Measurements from ENCODE around the gene GOLPH3. TPM values are rescaled to one million over a fixed set of nuclear protein-coding genes. Genes with fewer than 3 reads are reported as not detected.

GOLPH3 gene
- total and polyA plus RNA-seq, 2 of the 8 experiments (the other 6 are each of a cell fraction or from before 2014, with no cell fraction given), result 53.7 to 93.6 TPM

DNA sequence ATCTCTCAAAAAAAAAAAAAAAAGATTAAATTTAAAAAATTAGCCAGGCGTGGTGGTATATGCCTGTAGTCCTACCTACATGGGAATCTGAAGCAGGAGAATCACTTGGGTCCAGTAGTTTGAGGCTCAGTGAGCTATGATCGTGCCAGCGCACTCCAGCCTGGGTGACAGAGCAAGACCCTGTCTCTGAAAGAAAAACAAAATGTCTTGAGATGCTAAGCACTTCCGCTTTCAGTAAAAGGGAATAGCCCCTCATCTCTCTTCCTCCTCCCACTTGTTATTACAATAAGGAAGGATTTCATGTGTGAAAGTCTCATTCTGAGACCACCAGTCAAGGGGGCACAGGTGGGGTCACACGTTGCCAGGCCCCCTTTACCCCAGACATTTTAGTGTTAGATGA, 79.4 kb downstream of the GOLPH3 start:
- 78% methylated on average over 5 of the region's 5 CpGs; no CpG with 5 or more reads in 1 of the 2 experiments for WGBS, 2 experiments (ENCODE audit: extremely low coverage in 1 of 2, insufficient coverage in 1 of 2, insufficient read length in 1 of 2, insufficient replicate concordance in 2 of 2, low coverage in 1 of 2, low lambda C conversion rate in 2 of 2, missing lambda C conversion rate in 1 of 2)
- H3K4me1 ChIP-seq (replicated peaks in 1 of 4; ENCODE audit: control insufficient read depth in 3 of 4, insufficient read depth in 4 of 4, low read length in 3 of 4), result peaks cover 0 to 2% (median 0%) of the 10 kb centered on the region in 4 experiments; a peak in 1 of 7 replicates
- H3K9ac ChIP-seq (replicated peaks in 1 of 4; ENCODE audit: extremely low read depth in 1 of 4, low read depth in 3 of 4, low read length in 3 of 4), result no peak overlapping the region
- no peak overlapping the region for H3K18ac ChIP-seq (ENCODE audit: extremely low read depth, low read length)
- no peak overlapping the region for H4K91ac ChIP-seq (replicated peaks; ENCODE audit: insufficient read length, low read length)
- no peaks in the 10 kb centered on the region for H3K9me3 ChIP-seq (ENCODE audit: insufficient read depth in 2 of 2, low read depth in 1 of 2, low read length in 1 of 2)
- H4K8ac ChIP-seq (ENCODE audit: extremely low read depth, insufficient read depth, low read length), result no peak overlapping the region
- H3K4me3 ChIP-seq (ENCODE audit: extremely low read depth in 1 of 4, insufficient read depth in 2 of 4, low read depth in 3 of 4, low read length in 4 of 4), result no peak overlapping the region
- no peak overlapping the region for H2AK5ac ChIP-seq (ENCODE audit: low read depth, low read length)
- DNase-seq (ENCODE audit: low read depth in 1 of 2, low spot score in 2 of 2) (no peak), FAIRE-seq (no peak)
- H3K27ac ChIP-seq (ENCODE audit: low read depth, low read length), result no peak overlapping the region
- no peak overlapping the region for H3K14ac ChIP-seq (ENCODE audit: insufficient read length)
- H3K27me3 ChIP-seq (replicated peaks in 1 of 4; ENCODE audit: control insufficient read depth in 3 of 4, extremely low read depth in 1 of 4, insufficient read depth in 3 of 4, low read length in 3 of 4), result no peaks in the 10 kb centered on the region
- no peak overlapping the region for H3K23ac ChIP-seq (ENCODE audit: insufficient read length)
- no peaks in the 10 kb centered on the region for H3K23me2 ChIP-seq (ENCODE audit: low read depth, low read length)
- no peaks in the 10 kb centered on the region for H4K20me1 ChIP-seq (replicated peaks in 1 of 2; ENCODE audit: control insufficient read depth in 1 of 2, insufficient read depth in 2 of 2, low read length in 2 of 2)
- H2AFZ ChIP-seq (ENCODE audit: low read length), result no peak overlapping the region
- H4K5ac ChIP-seq (ENCODE audit: insufficient read length, low read depth, low read length), result no peak overlapping the region
- H2BK5ac ChIP-seq (ENCODE audit: low read depth, low read length), result no peak overlapping the region
- ChIA-PET POLR2A (ENCODE audit: partially characterized antibody) (interaction anchor here (0.6 kb wide), 1 partner anchor 46 kb away, joined by 3 read pairs; no protein-coding TSS in a partner anchor), CTCF (ENCODE audit: partially characterized antibody) (interaction anchor here (0.6 to 5.3 kb wide), 5 partner anchors 10 to 467 kb away, joined by 3 to 68 read pairs (median 5); no protein-coding TSS in a partner anchor)
- no peaks in the 10 kb centered on the region for H3K79me2 ChIP-seq (ENCODE audit: control insufficient read depth in 1 of 2, insufficient read depth in 2 of 2, low read length in 2 of 2)
- H2BK12ac ChIP-seq (ENCODE audit: low read depth, low read length), result no peak overlapping the region
- H3K56ac ChIP-seq (replicated peaks; ENCODE audit: insufficient read length, low read depth, low read length), result no peak overlapping the region
- H3K36me3 ChIP-seq (ENCODE audit: control insufficient read depth in 2 of 4, insufficient read depth in 4 of 4, low read length in 3 of 4), result peaks cover 0 to 11% (median 0%) of the 10 kb centered on the region in 4 experiments; a peak in 2 of 8 replicates
- no peak overlapping the region for H2BK20ac ChIP-seq (ENCODE audit: low read length)
- no peaks in the 10 kb centered on the region for H3K79me1 ChIP-seq (ENCODE audit: low read depth, low read length)
- H2BK15ac ChIP-seq (ENCODE audit: low read length), result no peak overlapping the region
- no peak overlapping the region for H3K4me2 ChIP-seq (ENCODE audit: insufficient read depth in 1 of 2, low read depth in 2 of 2, low read length in 2 of 2)
- no peak overlapping the region for H3K4ac ChIP-seq (replicated peaks; ENCODE audit: insufficient read length, low read depth, low read length)
- no peak overlapping the region for H2BK120ac ChIP-seq (replicated peaks; ENCODE audit: low read depth, low read length)
- TF ChIP-seq BRCA1 (IDR thresholded peaks at IDR 0.05; ENCODE audit: low read depth, low read length), result no peak
- no peak for TF ChIP-seq POU5F1 (IDR thresholded peaks at IDR 0.05; ENCODE audit: low read depth, low read length)
- no peak for TF ChIP-seq EZH2 (IDR thresholded peaks at IDR 0.05; ENCODE audit: low read depth, low read length, severe bottlenecking)
- no peak for TF ChIP-seq CHD1 (IDR thresholded peaks at IDR 0.05; ENCODE audit: low read depth, low read length)
- TF ChIP-seq, protein P1, sequence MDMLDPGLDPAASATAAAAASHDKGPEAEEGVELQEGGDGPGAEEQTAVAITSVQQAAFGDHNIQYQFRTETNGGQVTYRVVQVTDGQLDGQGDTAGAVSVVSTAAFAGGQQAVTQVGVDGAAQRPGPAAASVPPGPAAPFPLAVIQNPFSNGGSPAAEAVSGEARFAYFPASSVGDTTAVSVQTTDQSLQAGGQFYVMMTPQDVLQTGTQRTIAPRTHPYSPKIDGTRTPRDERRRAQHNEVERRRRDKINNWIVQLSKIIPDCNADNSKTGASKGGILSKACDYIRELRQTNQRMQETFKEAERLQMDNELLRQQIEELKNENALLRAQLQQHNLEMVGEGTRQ (IDR thresholded peaks at IDR 0.05; ENCODE audit: low read length), result no peak
- no peak for TF ChIP-seq TAF1 (IDR thresholded peaks at IDR 0.05; ENCODE audit: low read depth, low read length)
- no peak for TF ChIP-seq NANOG (IDR thresholded peaks at IDR 0.05; ENCODE audit: insufficient read depth, low read depth, low read length, poor library complexity, severe bottlenecking)

Data from H1 (cell line).